ENCODE results near the gene HOXD10.

HOXD10 gene

GRCh38 chr2:176137252-176137580 is 20.6 kb downstream of the HOXD10 start:
- no peak for DNase-seq

GRCh38 chr2:176137906-176138305 is 21.3 kb downstream of the HOXD10 start:
- no peak for DNase-seq

GRCh38 chr2:176138526-176138922 is 21.9 kb downstream of the HOXD10 start:
- no peak for DNase-seq

- DNase-seq, result no peak
These were observed 22.5 kb downstream of the HOXD10 start for GRCh38 chr2:176138923-176139660.

- DNase-seq, result no peak
These were observed 23.3 kb downstream of the HOXD10 start for GRCh38 chr2:176139661-176140512.

GRCh38 chr2:176140513-176141317 is 24.1 kb downstream of the HOXD10 start:
- peak; percentile 56 to 78 for DNase-seq

- no peak for DNase-seq
These were observed 25.7 kb downstream of the HOXD10 start for GRCh38 chr2:176142281-176142680.

- no peak for DNase-seq
These were observed 28.7 kb downstream of the HOXD10 start for GRCh38 chr2:176145085-176145969.

- no peak for DNase-seq
These were observed 29.5 kb downstream of the HOXD10 start for GRCh38 chr2:176146101-176146500.

- no peak for DNase-seq
These were observed 30.1 kb downstream of the HOXD10 start for GRCh38 chr2:176146645-176147044.

GRCh38 chr2:176147210-176147799 is 30.7 kb downstream of the HOXD10 start:
- no peak for DNase-seq

- no peak for DNase-seq
These were observed 31.4 kb downstream of the HOXD10 start for GRCh38 chr2:176147800-176148496.

GRCh38 chr2:176148751-176149421 is 32.3 kb downstream of the HOXD10 start:
- no peak for DNase-seq

- no peak for DNase-seq
These were observed 32.9 kb downstream of the HOXD10 start for GRCh38 chr2:176149481-176149938.

GRCh38 chr2:176149939-176150583 is 33.5 kb downstream of the HOXD10 start:
- DNase-seq, result no peak

- no peak for DNase-seq
These were observed 34.2 kb downstream of the HOXD10 start for GRCh38 chr2:176150584-176151441.

- no peak for DNase-seq
These were observed 35.1 kb downstream of the HOXD10 start, which contains the start of gene HOXD4 for GRCh38 chr2:176151442-176152287. HOXD4 (plus strand) TSS chr2:176151550; CDS start chr2:176151634, 84 bp downstream.
